ENCODE measurements around the gene POMGNT1. TPM values are rescaled to one million over a fixed set of nuclear protein-coding genes. Genes with fewer than 3 reads are reported as not detected.
"Not testable (repeated sequence)": the region's sequence is repeated elsewhere in the genome, so short reads cannot be mapped to it uniquely, and the experiment has no call there.

Gene POMGNT1
- 67.0 and 67.8 TPM in 2 replicates for total RNA-seq

GRCh38 chr1:46197964-46198811 is at the start of gene POMGNT1:
Gene POMGNT1, minus strand, starts transcription at chr1:46198434. Its CDS starts 613 bp downstream, at chr1:46197821.
- H3K9me3 Mint-ChIP-seq: no peaks in the 10 kb centered on the region
- peak within 1 kb of the TSS; percentile 85 for H3K4me3 Mint-ChIP-seq (ENCODE audit: low read depth)
- peak within 1 kb of the TSS; percentile 80 for H3K27ac Mint-ChIP-seq
- peaks cover 19% of the 10 kb centered on the region for H3K4me1 Mint-ChIP-seq (ENCODE audit: low read depth)
- intact Hi-C loops (cut with micrococcal nuclease): loop anchor here (2.0 kb wide), 1 partner anchor 13 kb away; no protein-coding TSS in a partner anchor
- DNase-seq (ENCODE audit: low spot score): peak; percentile 74
- peaks cover 9% of the 10 kb centered on the region for H3K36me3 Mint-ChIP-seq (ENCODE audit: low read depth)
- H3K27me3 Mint-ChIP-seq (ENCODE audit: low read depth): no peaks in the 10 kb centered on the region

DNA sequence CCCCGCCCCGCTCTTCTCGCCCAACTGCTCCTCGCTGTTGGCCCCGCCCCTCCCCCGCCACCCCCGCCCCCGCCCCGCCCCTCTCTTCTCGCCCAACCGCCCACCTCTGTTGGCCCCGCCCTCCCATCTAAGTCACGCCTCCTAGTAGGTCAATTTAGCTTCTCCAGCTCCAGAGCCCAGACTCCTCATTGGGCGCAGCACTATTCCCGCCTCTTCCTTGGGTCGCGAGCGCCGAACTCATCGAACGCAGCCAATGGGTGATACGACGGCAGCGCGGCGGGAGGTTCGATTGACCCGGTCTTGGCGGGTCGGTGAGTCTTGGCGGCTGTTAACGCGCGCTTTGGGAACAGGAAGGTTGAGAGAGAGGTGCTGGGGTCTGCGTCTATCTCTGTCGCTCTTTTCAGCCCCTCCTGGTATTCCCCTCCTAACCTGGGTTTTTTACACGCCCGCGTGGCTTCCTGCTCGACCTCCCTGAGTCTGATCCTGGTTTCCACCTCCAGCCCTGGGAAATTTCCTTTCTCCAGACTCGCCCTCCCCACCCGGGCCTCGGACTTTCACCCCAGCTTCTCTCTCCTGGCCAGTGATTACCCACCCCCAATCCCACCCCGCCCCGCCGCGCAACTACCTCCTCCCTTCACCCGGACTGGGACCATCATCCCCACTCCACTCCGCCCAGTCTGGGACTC is 49.3 kb upstream of the POMGNT1 start, which contains the start of gene RAD54L:
Gene RAD54L, plus strand, starts transcription at position 328 of the 686 bp plus-strand sequence. CDS start 643 bp downstream, outside the sequence.
- Mint-ChIP-seq H3K27me3 (ENCODE audit: low read depth) (no peaks in the 10 kb centered on the region), H3K4me1 (ENCODE audit: low read depth) (peaks cover 32% of the 10 kb centered on the region), H3K4me3 (ENCODE audit: low read depth) (peak within 1 kb of the TSS; percentile 98), H3K27ac (peak within 1 kb of the TSS; percentile 97), H3K36me3 (ENCODE audit: low read depth) (peaks cover 25% of the 10 kb centered on the region), H3K9me3 (no peaks in the 10 kb centered on the region)
- peak; percentile 97 for DNase-seq (ENCODE audit: low spot score)
- intact Hi-C loops (cut with micrococcal nuclease): loop anchor here (1.0 to 5.0 kb wide), 4 partner anchors 56 to 1449 kb away; partner anchors contain the start of genes LRRC41, NASP, NSUN4 and UQCRH

- intact Hi-C loops (cut with micrococcal nuclease): loop anchor here (1.0 to 5.0 kb wide), 4 partner anchors 57 to 1448 kb away; partner anchors contain the start of genes LRRC41, NASP, NSUN4 and UQCRH
- H3K27me3 Mint-ChIP-seq (ENCODE audit: low read depth): no peaks in the 10 kb centered on the region
- H3K4me3 Mint-ChIP-seq (ENCODE audit: low read depth): peak overlapping the region; percentile 96
- H3K9me3 Mint-ChIP-seq: no peaks in the 10 kb centered on the region
- H3K4me1 Mint-ChIP-seq (ENCODE audit: low read depth): peaks cover 27% of the 10 kb centered on the region
- peak overlapping the region; percentile 97 for H3K27ac Mint-ChIP-seq
- H3K36me3 Mint-ChIP-seq (ENCODE audit: low read depth): peaks cover 17% of the 10 kb centered on the region
- DNase-seq (ENCODE audit: low spot score): peak; percentile 62
Measured at GRCh38 chr1:46246548-46247435, 48.6 kb upstream of the POMGNT1 start.

GRCh38 chr1:46246136-46246535 is 47.9 kb upstream of the POMGNT1 start:
- not testable (repeated sequence) for H3K27ac Mint-ChIP-seq; H3K27me3 Mint-ChIP-seq (ENCODE audit: low read depth); DNase-seq (ENCODE audit: low spot score); H3K9me3 Mint-ChIP-seq
- H3K36me3 Mint-ChIP-seq (ENCODE audit: low read depth): peaks cover 12% of the 10 kb centered on the region
- peak overlapping the region; percentile 96 for H3K4me3 Mint-ChIP-seq (ENCODE audit: low read depth)
- H3K4me1 Mint-ChIP-seq (ENCODE audit: low read depth): peaks cover 27% of the 10 kb centered on the region
- intact Hi-C loops (cut with micrococcal nuclease): loop anchor here (2.0 to 5.0 kb wide), 3 partner anchors 95 to 1447 kb away; partner anchors contain the start of genes NASP and NSUN4

DNA sequence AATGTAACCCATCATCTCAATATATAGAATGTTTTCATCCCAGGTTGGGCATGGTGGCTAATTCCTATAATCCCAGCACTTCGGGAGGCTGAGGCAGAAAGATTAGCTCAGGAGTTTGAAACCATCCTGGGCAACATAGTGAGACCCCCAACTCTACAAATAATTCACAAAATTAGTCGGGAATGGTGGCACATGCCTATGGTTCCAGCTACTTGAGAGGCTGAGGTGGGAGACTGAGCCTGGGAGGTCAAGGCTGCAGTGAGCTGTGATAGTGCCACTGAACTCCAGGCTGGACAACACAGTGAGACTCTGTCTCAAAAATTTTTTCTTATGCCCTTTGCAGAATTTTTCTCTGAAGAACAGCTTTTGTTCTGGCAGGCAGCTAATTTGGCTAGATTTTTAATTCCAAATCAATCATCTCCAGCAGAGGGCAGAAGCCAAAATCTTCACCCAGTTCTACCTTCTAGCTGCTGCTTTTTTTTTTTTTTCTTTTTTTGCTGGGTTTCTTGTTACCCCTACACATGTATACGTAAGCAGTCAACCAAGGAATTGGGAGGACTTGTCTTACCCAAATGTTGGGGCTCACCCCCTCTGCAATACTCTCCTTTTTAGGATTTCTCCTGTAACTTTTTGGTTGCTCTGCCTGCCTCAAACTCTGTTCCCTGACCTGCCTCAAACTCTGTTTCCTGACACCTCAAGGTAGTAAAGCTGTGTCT is 46.6 kb upstream of the POMGNT1 start:
- peaks cover 5% of the 10 kb centered on the region for H3K36me3 Mint-ChIP-seq (ENCODE audit: low read depth)
- no peak for DNase-seq (ENCODE audit: low spot score)
- intact Hi-C loops (cut with micrococcal nuclease): loop anchor here (1.0 to 5.0 kb wide), 2 partner anchors 103 to 663 kb away; partner anchors contain the start of gene NASP
- no peaks in the 10 kb centered on the region for H3K27me3 Mint-ChIP-seq (ENCODE audit: low read depth)
- H3K9me3 Mint-ChIP-seq: no peaks in the 10 kb centered on the region
- H3K4me3 Mint-ChIP-seq (ENCODE audit: low read depth): no peak overlapping the region
- H3K4me1 Mint-ChIP-seq (ENCODE audit: low read depth): peaks cover 27% of the 10 kb centered on the region
- H3K27ac Mint-ChIP-seq: no peak overlapping the region

GRCh38 chr1:46243831-46244230 is 45.6 kb upstream of the POMGNT1 start:
- intact Hi-C loops (cut with micrococcal nuclease); DNase-seq (ENCODE audit: low spot score); H3K4me3 Mint-ChIP-seq (ENCODE audit: low read depth); H3K27me3 Mint-ChIP-seq (ENCODE audit: low read depth); H3K27ac Mint-ChIP-seq; H3K36me3 Mint-ChIP-seq (ENCODE audit: low read depth); H3K9me3 Mint-ChIP-seq: not testable (repeated sequence)
- peaks cover 18% of the 10 kb centered on the region for H3K4me1 Mint-ChIP-seq (ENCODE audit: low read depth)

DNA sequence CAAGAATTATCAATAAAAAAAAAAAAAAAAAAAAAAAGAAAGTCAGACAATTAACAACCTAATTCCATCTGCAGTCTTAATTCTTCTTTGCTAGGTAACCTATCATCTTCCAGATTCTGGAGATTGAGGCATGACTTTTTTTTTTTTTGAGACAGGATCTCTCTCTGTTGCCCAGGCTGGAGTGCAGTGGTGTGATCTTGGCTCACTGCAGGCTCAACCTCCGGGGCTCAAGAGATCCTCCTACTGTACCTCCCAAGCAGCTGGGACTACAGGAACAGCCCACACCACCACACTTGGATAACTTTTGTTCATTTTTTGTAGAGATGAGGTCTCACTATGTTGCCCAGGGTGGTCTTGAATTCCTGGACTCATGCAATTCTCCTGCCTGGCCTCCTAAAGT is 44.7 kb upstream of the POMGNT1 start:
- no peak for DNase-seq (ENCODE audit: low spot score)
- intact Hi-C loops (cut with micrococcal nuclease): no loop called here
- H3K9me3 Mint-ChIP-seq: peaks cover 7% of the 10 kb centered on the region

GRCh38 chr1:46241733-46242132 is 43.5 kb upstream of the POMGNT1 start:
- H3K36me3 Mint-ChIP-seq (ENCODE audit: low read depth); intact Hi-C loops (cut with micrococcal nuclease): not testable (repeated sequence)

More for the DNA sequence above, 44.7 kb upstream of the POMGNT1 start:
- Mint-ChIP-seq H3K27me3 (ENCODE audit: low read depth) (no peaks in the 10 kb centered on the region), H3K36me3 (ENCODE audit: low read depth) (no peaks in the 10 kb centered on the region), H3K4me3 (ENCODE audit: low read depth) (no peak overlapping the region), H3K27ac (no peak overlapping the region), H3K4me1 (ENCODE audit: low read depth) (peaks cover 13% of the 10 kb centered on the region)

DNA sequence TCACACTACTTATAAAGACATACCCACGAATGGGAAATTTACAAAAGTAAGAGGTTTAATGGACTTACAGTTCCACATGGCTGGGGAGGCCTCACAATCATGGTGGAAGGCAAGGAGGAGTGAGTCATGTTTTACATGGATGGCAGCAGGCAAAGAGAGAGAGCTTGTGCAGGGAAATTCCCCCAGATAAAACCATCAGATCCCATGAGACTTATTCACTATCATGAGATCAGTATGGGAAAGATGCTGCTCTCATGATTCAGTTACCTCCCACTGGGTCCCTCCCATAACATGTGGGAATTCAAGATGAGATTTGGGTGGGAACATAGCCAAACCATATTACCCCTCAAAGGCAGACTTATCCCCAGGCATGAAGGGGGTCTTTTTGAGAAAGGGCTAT is 40.6 kb upstream of the POMGNT1 start:
- not testable (repeated sequence) for H3K36me3 Mint-ChIP-seq (ENCODE audit: low read depth); H3K27me3 Mint-ChIP-seq (ENCODE audit: low read depth); H3K9me3 Mint-ChIP-seq

More at GRCh38 chr1:46241733-46242132, 43.5 kb upstream of the POMGNT1 start:
- not testable (repeated sequence) for DNase-seq (ENCODE audit: low spot score); H3K4me3 Mint-ChIP-seq (ENCODE audit: low read depth); H3K27me3 Mint-ChIP-seq (ENCODE audit: low read depth); H3K27ac Mint-ChIP-seq; H3K9me3 Mint-ChIP-seq; H3K4me1 Mint-ChIP-seq (ENCODE audit: low read depth)

DNA sequence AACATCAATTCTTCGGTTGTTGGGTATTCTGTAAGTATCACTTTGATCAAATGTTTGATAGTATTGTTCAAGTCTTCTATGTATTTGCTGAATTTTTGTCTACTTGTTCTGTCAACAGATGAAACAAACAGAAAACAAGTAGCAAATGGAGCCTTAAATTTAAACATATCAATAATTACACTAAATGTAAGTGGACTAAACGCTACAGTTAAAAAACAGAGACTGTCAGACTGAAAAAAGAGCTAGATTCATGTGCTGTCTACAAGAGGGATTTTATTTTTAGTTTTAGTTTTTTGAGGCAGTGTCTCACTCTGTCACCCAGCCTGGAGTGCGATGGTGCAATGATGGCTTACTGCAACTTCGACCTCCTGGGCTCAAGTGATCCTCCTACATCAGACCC is 38.6 kb upstream of the POMGNT1 start:
- H3K4me1 Mint-ChIP-seq (ENCODE audit: low read depth): no peaks in the 10 kb centered on the region
- no peaks in the 10 kb centered on the region for H3K36me3 Mint-ChIP-seq (ENCODE audit: low read depth)
- H3K4me3 Mint-ChIP-seq (ENCODE audit: low read depth): no peak overlapping the region
- peaks cover 7% of the 10 kb centered on the region for H3K9me3 Mint-ChIP-seq
- H3K27me3 Mint-ChIP-seq (ENCODE audit: low read depth): no peaks in the 10 kb centered on the region
- H3K27ac Mint-ChIP-seq: no peak overlapping the region
- intact Hi-C loops (cut with micrococcal nuclease): no loop called here
- DNase-seq (ENCODE audit: low spot score): no peak

More for the DNA sequence above, 40.6 kb upstream of the POMGNT1 start:
- H3K27ac Mint-ChIP-seq; DNase-seq (ENCODE audit: low spot score); H3K4me3 Mint-ChIP-seq (ENCODE audit: low read depth); H3K4me1 Mint-ChIP-seq (ENCODE audit: low read depth); intact Hi-C loops (cut with micrococcal nuclease): not testable (repeated sequence)

DNA sequence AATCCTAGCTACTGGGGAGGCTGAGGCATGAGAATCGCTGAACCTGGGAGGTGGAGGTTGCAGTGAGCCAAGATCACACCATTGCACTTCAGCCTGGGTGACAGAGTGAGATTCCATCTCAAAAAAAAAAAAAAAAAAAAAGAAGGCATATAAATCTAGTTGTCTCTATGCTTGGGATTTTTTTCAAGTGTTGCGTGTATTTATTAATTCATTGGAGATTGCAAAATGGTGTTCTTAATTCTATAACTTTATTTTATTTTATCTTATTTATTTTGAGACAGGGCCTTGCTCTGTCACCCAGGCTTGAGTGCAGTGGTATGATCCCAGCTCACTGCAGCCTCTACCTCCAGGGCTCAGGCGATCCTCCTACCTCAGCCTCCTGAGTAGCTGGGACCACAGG is 33.0 kb upstream of the POMGNT1 start:
- H3K4me3 Mint-ChIP-seq (ENCODE audit: low read depth); H3K4me1 Mint-ChIP-seq (ENCODE audit: low read depth); H3K27ac Mint-ChIP-seq; DNase-seq (ENCODE audit: low spot score); H3K27me3 Mint-ChIP-seq (ENCODE audit: low read depth); H3K9me3 Mint-ChIP-seq; H3K36me3 Mint-ChIP-seq (ENCODE audit: low read depth); intact Hi-C loops (cut with micrococcal nuclease): not testable (repeated sequence)
